Measurements from ENCODE around the gene RNF144A. TPM values are rescaled to one million over a fixed set of nuclear protein-coding genes. Genes with fewer than 3 reads are reported as not detected.

The RNF144A gene
- total RNA-seq, 4 donors from 2014 or later = 8.0 to 25.4 (median 15.8) TPM

- Histone ChIP-seq H3K4me3 (no peak overlapping the region), H3K27me3 (no peaks in the 10 kb centered on the region), H3K4me1 (no peaks in the 10 kb centered on the region), H3K9me3 (no peaks in the 10 kb centered on the region), H3K36me3 (no peaks in the 10 kb centered on the region), H3K27ac (no peak overlapping the region)
- WGBS = 75% methylated on average over 8 of the region's 8 CpGs
- no peak for TF ChIP-seq EP300 (IDR thresholded peaks at IDR 0.05)
- no peak for DNase-seq (ENCODE audit: low spot score in 2 of 2)
These were observed 7.5 kb upstream of the RNF144A start for GRCh38 chr2:6909431-6910385.

DNA sequence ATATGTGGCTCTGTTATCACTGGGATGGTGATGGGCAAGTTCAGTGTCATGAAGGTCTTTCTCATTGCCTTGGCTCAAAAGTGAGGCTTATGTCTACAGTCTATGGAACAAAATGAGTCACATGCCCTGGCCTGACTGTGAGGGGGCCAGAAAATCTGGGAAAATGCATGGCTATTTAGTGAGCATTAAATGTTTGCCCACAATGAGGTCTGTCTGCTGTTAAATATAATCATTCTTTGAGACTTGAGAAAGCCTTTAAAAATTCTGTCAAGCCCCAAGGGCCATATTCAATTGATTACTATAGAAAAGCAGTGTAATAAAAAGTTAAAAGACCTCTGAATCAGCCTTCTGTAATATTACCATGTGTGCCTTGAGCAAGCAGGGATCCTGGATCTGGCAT lies 5.5 kb upstream of the RNF144A start:
- H3K27me3 ChIP-seq = no peaks in the 10 kb centered on the region
- TF ChIP-seq CTCF (IDR thresholded peaks at IDR 0.05) (no peak), EP300 (IDR thresholded peaks at IDR 0.05) (no peak), POLR2A (IDR thresholded peaks at IDR 0.05) (no peak), POLR2AphosphoS5 (IDR thresholded peaks at IDR 0.05) (no peak)
- H3K4me1 ChIP-seq = peaks cover 1% of the 10 kb centered on the region

GRCh38 chr2:6913415-6914157 lies 3.6 kb upstream of the RNF144A start:
- Histone ChIP-seq H3K4me1 (peaks cover 12% of the 10 kb centered on the region), H3K4me3 (no peak overlapping the region), H3K27ac (no peak overlapping the region), H3K27me3 (no peaks in the 10 kb centered on the region), H3K36me3 (no peaks in the 10 kb centered on the region), H3K9me3 (no peaks in the 10 kb centered on the region)
- WGBS = 71% methylated on average over 9 of the region's 9 CpGs
- no peak for TF ChIP-seq POLR2A (IDR thresholded peaks at IDR 0.05)
- no peak for TF ChIP-seq CTCF (IDR thresholded peaks at IDR 0.05)
- no peak for TF ChIP-seq POLR2AphosphoS5 (IDR thresholded peaks at IDR 0.05)
- no peak for TF ChIP-seq EP300 (IDR thresholded peaks at IDR 0.05)
- DNase-seq (ENCODE audit: low spot score in 2 of 2) = no peak

More for the DNA sequence above, 5.5 kb upstream of the RNF144A start:
- Histone ChIP-seq H3K4me3 (no peak overlapping the region), H3K27ac (no peak overlapping the region), H3K36me3 (no peaks in the 10 kb centered on the region), H3K9me3 (no peaks in the 10 kb centered on the region)
- DNase-seq (ENCODE audit: low spot score in 2 of 2) = no peak

GRCh38 chr2:6914828-6915227 lies 2.4 kb upstream of the RNF144A start:
- Histone ChIP-seq H3K4me3 (no peak overlapping the region), H3K9me3 (no peaks in the 10 kb centered on the region), H3K27ac (no peak overlapping the region), H3K27me3 (no peaks in the 10 kb centered on the region), H3K4me1 (peaks cover 15% of the 10 kb centered on the region), H3K36me3 (no peaks in the 10 kb centered on the region)
- no peak for TF ChIP-seq EP300 (IDR thresholded peaks at IDR 0.05)
- no peak for TF ChIP-seq CTCF (IDR thresholded peaks at IDR 0.05)
- DNase-seq (ENCODE audit: low spot score in 2 of 2) = no peak
- WGBS = 44% methylated on average over 3 of the region's 3 CpGs

- Histone ChIP-seq H3K27me3 (no peaks in the 10 kb centered on the region), H3K27ac (no peak overlapping the region), H3K4me1 (peaks cover 15% of the 10 kb centered on the region), H3K9me3 (no peaks in the 10 kb centered on the region), H3K36me3 (no peaks in the 10 kb centered on the region), H3K4me3 (no peak overlapping the region)
- DNase-seq (ENCODE audit: low spot score in 2 of 2) = no peak
- TF ChIP-seq POLR2A (IDR thresholded peaks at IDR 0.05) (no peak), CTCF (IDR thresholded peaks at IDR 0.05) (no peak), EP300 (IDR thresholded peaks at IDR 0.05) (no peak), POLR2AphosphoS5 (IDR thresholded peaks at IDR 0.05) (no peak)
- 89% methylated on average over 2 of the region's 2 CpGs for WGBS
These were observed 1.8 kb upstream of the RNF144A start for GRCh38 chr2:6915399-6915798.

Data from suprapubic skin (tissue), 4 donors.